Osteocyte (in vitro differentiated cells): Measurements from ENCODE around the gene EMILIN2. TPM values are rescaled to one million over a fixed set of nuclear protein-coding genes. Genes with fewer than 3 reads are reported as not detected.
"Not testable (repeated sequence)": the region's sequence is repeated elsewhere in the genome, so short reads cannot be mapped to it uniquely, and the experiment has no call there.

Experiments used
- DNase-seq: peaks from one replicate; pipeline ENCODE4 v3.0.0; 2021; ENCODE audit warnings: mixed read lengths; ENCODE audit not compliant: unreplicated experiment; ENCODE audit errors: extremely low spot score
- H3K27ac Mint-ChIP-seq: one replicate; pipeline ENCODE4 v1.8.0; 2021; ENCODE audit warnings: mild to moderate bottlenecking, mixed read lengths; ENCODE audit not compliant: unreplicated experiment
- H3K27me3 Mint-ChIP-seq: one replicate; pipeline ENCODE4 v1.8.0; 2021; ENCODE audit warnings: mixed read lengths; ENCODE audit not compliant: unreplicated experiment
- H3K36me3 Mint-ChIP-seq: one replicate; pipeline ENCODE4 v1.8.0; 2021; ENCODE audit warnings: mixed read lengths; ENCODE audit not compliant: unreplicated experiment
- H3K4me1 Mint-ChIP-seq: one replicate; pipeline ENCODE4 v1.8.0; 2021; ENCODE audit warnings: mixed read lengths; ENCODE audit not compliant: unreplicated experiment
- H3K4me3 Mint-ChIP-seq: one replicate; pipeline ENCODE4 v1.8.0; 2021; ENCODE audit warnings: mild to moderate bottlenecking, moderate library complexity, mixed read lengths; ENCODE audit not compliant: unreplicated experiment
- H3K9me3 Mint-ChIP-seq: one replicate; pipeline ENCODE4 v1.8.0; 2021; ENCODE audit warnings: mixed read lengths; ENCODE audit not compliant: unreplicated experiment
- CTCF ChIP-seq: fragments of 200-600 bp; sonication (generic); IDR thresholded peaks from 2 replicates; pipeline ENCODE4 v1.5.0; 2021; ENCODE audit warnings: antibody characterized with exemption, mild to moderate bottlenecking, moderate library complexity
- total RNA-seq: library from RNA; stranded (reverse); gene quantifications from 2 replicates; pipeline ENCODE4 v1.2.1, GENCODE V29; 2021

The EMILIN2 gene
- total RNA-seq, 1 donor from 2014 or later: 2.2 TPM

GRCh38 chr18:2855560-2856350, 8.9 kb downstream of the EMILIN2 start:
- no peaks in the 10 kb centered on the region for H3K36me3 Mint-ChIP-seq
- no peak for TF ChIP-seq CTCF
- no peaks in the 10 kb centered on the region for H3K27me3 Mint-ChIP-seq
- no peak overlapping the region for H3K4me3 Mint-ChIP-seq
- peak; percentile 42 for DNase-seq
- H3K9me3 Mint-ChIP-seq: no peaks in the 10 kb centered on the region
- H3K27ac Mint-ChIP-seq: no peak overlapping the region
- H3K4me1 Mint-ChIP-seq: peaks cover 32% of the 10 kb centered on the region

- Mint-ChIP-seq H3K27me3 (no peaks in the 10 kb centered on the region), H3K4me3 (no peak overlapping the region), H3K36me3 (no peaks in the 10 kb centered on the region), H3K9me3 (no peaks in the 10 kb centered on the region), H3K27ac (no peak overlapping the region), H3K4me1 (peaks cover 32% of the 10 kb centered on the region)
- no peak for DNase-seq
- TF ChIP-seq CTCF: no peak
These were observed 9.9 kb downstream of the EMILIN2 start for GRCh38 chr18:2856547-2857170.

DNA sequence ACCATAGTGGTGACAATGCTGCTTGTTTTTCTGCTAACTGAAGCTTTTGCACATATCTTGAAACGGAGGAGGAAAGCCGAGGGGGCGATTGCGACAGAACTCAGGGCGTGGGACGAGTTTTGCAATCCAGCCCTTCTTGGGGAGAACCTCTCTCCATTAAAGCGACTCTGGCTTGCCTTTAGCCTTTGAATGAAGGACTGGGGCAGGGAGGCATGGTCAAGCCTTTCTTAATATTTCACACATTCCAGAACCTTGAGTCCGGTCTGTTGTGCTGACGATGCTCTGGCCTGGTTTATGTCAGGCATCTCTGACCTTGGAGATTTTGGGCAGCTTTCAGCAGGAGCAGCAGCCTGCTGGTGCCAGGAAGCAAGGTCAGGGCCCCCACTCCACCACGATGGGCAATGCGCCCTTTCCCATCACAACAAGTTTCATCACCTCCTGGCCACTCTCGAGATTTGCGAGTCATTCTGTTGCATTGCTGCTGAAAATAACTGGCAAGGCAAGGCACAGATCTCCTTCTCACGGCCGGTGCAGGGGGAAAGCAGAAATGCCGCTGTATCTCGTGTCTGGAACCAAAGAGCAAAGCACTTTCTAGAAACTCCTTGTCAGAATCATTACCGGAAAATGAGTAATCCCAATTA, 10.8 kb downstream of the EMILIN2 start:
- no peaks in the 10 kb centered on the region for H3K27me3 Mint-ChIP-seq
- no peaks in the 10 kb centered on the region for H3K9me3 Mint-ChIP-seq
- H3K27ac Mint-ChIP-seq: peak overlapping the region; percentile 38
- DNase-seq: peak; percentile 64
- H3K4me3 Mint-ChIP-seq: no peak overlapping the region
- TF ChIP-seq CTCF: no peak
- peaks cover 32% of the 10 kb centered on the region for H3K4me1 Mint-ChIP-seq
- H3K36me3 Mint-ChIP-seq: no peaks in the 10 kb centered on the region

DNA sequence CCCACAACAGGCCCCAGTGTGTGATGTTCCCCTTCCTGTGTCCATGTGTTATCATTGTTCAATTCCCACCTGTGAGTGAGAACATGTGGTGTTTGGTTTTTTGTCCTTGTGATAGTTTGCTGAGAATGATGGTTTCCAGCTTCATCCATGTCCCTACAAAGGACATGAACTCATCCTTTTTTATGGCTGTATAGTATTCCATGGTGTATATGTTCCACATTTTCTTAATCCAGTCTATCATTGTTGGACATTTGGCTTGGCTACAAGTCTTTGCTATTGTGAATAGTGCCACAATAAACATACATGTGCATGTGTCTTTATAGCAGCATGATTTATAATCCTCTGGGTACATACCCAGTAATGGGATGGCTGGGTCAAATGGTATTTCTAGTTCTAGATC, 13.6 kb downstream of the EMILIN2 start:
- DNase-seq, H3K27me3 Mint-ChIP-seq, H3K27ac Mint-ChIP-seq, H3K36me3 Mint-ChIP-seq, H3K9me3 Mint-ChIP-seq, H3K4me3 Mint-ChIP-seq: not testable (repeated sequence)
- peaks cover 18% of the 10 kb centered on the region for H3K4me1 Mint-ChIP-seq

DNA sequence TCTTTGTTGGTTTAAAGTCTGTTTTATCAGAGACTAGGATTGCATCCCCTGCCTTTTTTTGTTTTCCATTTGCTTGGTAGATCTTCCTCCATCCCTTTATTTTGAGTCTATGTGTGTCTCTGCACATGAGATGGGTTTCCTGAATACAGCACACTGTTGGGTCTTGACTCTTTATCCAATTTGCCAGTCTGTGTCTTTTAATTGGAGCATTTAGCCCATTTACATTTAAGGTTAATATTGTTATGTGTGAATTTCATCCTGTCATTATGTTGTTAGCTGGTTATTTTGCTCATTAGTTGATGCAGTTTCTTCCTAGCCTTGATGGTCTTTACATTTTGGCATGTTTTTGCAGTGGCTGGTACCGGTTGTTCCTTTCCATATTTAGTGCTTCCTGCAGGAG, 17.2 kb downstream of the EMILIN2 start:
- not testable (repeated sequence) for H3K36me3 Mint-ChIP-seq, H3K4me1 Mint-ChIP-seq, H3K4me3 Mint-ChIP-seq

GRCh38 chr18:2866465-2866864, 19.7 kb downstream of the EMILIN2 start:
- not testable (repeated sequence) for H3K27me3 Mint-ChIP-seq, H3K9me3 Mint-ChIP-seq, H3K4me1 Mint-ChIP-seq, H3K4me3 Mint-ChIP-seq, H3K27ac Mint-ChIP-seq, DNase-seq, H3K36me3 Mint-ChIP-seq

More for the DNA sequence above, 17.2 kb downstream of the EMILIN2 start:
- not testable (repeated sequence) for H3K27ac Mint-ChIP-seq, DNase-seq, H3K9me3 Mint-ChIP-seq, H3K27me3 Mint-ChIP-seq
